NOMO-1 (cell line): Measurements from ENCODE around the gene LMOD1.
"Not testable (repeated sequence)": the region's sequence is repeated elsewhere in the genome, so short reads cannot be mapped to it uniquely, and the experiment has no call there.

Source experiments
- DNase-seq, 2 experiments: peaks; one replicate each; lab custom pipeline; 2025; ENCODE audit not compliant: unreplicated experiment in 2 of 2; lab: John Stamatoyannopoulos, UW

LMOD1 gene

GRCh38 chr1:201880928-201881571, 65.3 kb downstream of the LMOD1 start:
- peak; percentile 29 to 35 for DNase-seq

GRCh38 chr1:201877877-201878401, 68.4 kb downstream of the LMOD1 start:
- DNase-seq, result peak in 1 of 2 experiments; percentile 33

- DNase-seq, result no peak
These were observed 70.1 kb downstream of the LMOD1 start for GRCh38 chr1:201876148-201876818.

GRCh38 chr1:201874672-201875071, 71.7 kb downstream of the LMOD1 start:
- DNase-seq, result no peak

- no peak for DNase-seq
These were observed 76.0 kb downstream of the LMOD1 start for GRCh38 chr1:201870397-201870796.

GRCh38 chr1:201861448-201861847, 84.9 kb downstream of the LMOD1 start:
- no peak for DNase-seq

GRCh38 chr1:201859424-201859823, 86.9 kb downstream of the LMOD1 start:
- no peak for DNase-seq

GRCh38 chr1:201856722-201857121, 89.6 kb downstream of the LMOD1 start:
- not testable (repeated sequence) for DNase-seq

GRCh38 chr1:201851949-201852348, 94.4 kb downstream of the LMOD1 start:
- DNase-seq, result no peak

GRCh38 chr1:201850053-201850397, 96.3 kb downstream of the LMOD1 start:
- DNase-seq, result no peak

- no peak for DNase-seq
These were observed 96.8 kb downstream of the LMOD1 start for GRCh38 chr1:201849372-201850052.

GRCh38 chr1:201848230-201848629, 98.1 kb downstream of the LMOD1 start:
- DNase-seq, result no peak

GRCh38 chr1:201847150-201847549, 99.2 kb downstream of the LMOD1 start:
- no peak for DNase-seq
